B cell (primary cell): ENCODE data around the gene VPS13D.

Experiments
- CTCF ChIP-seq: fragments of 200-600 bp; IDR thresholded peaks from one replicate; pipeline ENCODE4 v1.8.0; 2022; ENCODE audit warnings: antibody characterized with exemption, mild to moderate bottlenecking
- EZH2 ChIP-seq: IDR thresholded peaks from 2 replicates; pipeline ENCODE4 v1.6.1; 2012; ENCODE audit warnings: borderline replicate concordance, low read depth, mild to moderate bottlenecking, moderate library complexity, low read length; ENCODE audit not compliant: insufficient read depth, poor library complexity, severe bottlenecking

- TF ChIP-seq CTCF (no peak), EZH2 (no peak)
These were observed 184.0 kb downstream of the VPS13D start for GRCh38 chr1:12413664-12414410.
